Measurements from ENCODE around the gene PROX1.

Gene PROX1

DNA sequence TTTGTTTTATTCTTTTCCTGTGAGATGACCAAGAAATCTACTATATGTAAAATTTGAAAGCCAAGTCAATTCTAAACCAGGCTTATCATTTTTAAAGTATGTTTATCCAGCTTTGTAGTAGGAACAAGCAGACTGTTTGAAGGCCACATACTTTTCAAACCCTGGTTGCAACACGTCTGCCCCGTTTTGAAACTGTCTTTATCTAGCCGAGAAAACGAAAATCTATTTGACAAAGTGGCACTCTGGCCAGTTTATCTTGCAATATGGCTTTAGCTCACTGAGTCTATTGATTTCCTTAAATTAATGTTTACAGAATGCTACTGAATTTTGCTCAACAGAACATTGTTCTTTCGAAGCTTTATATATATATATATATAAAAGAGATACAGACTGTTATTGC lies 39.7 kb downstream of the PROX1 start:
- DNase-seq = no peak

DNA sequence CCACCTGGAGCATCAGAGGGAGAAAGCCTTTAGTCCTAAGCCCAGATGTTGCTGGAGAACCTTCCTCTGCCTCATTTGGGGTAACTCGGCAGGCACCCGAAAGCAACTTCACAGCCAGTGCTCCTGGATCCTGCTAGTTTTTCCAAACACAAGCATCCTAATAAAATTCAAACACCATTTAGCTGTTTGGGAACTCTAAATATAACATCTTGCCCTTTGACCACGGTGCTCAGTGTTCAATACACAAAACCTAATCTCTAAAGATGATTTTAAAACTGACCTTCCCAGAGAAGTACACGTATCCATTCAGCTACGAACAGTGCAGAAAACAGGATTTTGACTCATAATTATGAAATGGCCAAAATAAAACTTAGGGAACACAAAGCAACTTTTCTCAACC lies 40.3 kb downstream of the PROX1 start:
- no peak for DNase-seq

DNA sequence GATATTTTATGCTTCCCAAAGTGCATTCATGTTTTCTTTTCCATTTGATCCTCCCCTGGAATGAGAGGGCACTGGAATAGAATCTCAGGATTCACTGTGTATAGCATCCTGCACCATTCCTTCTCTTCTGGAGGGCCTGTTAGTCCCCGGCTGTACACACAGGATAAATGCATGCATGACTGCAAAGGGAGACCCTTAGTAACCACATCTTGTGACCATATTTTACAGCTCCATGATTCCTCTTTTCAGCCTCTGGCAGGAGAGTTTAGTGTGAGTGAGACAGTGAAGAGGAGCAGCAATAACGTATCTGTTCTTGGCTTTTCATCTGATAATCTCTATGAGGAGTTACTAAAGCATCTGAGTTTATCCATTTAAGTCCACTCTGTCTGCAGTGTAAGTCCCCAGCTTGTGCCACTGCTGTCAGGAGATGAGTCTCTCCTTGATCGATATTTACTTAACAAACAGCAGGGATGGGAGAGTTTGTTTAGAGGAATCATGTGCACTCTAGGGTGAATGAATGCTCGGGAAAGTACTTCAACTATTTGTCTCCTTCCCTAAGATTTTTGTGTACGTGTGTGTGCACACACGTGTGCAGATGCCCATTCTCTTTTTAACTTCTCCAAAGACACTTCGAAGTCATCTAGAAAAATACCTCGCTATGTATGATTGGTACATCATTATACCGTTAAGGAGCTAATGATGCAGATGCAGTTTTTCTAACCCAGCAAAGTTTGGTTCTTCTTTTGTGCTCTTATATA lies 41.1 kb downstream of the PROX1 start:
- no peak for DNase-seq

DNA sequence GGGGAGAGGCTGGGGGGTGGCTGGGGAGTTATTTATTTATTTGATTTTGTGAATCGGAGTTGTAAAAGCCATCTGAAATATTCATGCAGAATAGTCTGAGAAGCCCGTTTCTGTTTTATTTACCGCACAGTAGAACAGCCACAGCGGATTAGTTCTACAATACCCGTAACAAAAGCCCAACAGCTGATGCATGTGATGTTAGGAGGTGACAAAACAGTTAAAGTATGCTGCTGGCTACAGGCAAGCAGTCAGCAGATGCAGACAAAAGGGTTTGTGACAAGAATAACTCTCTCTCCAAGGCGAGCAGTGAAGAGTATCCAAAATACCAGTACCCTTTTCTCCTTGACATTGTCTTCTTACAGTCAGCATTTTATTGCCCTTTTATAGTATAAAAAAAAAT lies 42.0 kb downstream of the PROX1 start:
- DNase-seq = peak; percentile 38

DNA sequence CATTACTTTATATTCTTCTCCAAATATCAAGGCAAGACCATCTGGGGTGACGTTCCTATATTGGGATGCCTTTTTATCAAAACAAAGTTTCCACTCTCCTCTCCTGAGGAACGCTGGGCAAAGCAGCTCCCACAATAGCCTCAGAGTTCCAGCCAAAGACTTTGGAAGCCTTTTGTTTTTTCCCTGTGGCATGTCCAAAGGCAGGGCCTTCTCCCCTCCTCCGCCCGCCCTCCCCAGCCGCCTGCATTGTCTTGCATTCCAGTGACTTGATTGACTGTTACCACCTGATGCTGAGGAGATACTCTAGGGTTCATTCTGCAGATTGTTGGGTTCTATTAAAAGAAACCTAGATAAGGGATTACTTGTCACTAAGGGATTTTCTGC lies 43.5 kb downstream of the PROX1 start:
- no peak for DNase-seq

DNA sequence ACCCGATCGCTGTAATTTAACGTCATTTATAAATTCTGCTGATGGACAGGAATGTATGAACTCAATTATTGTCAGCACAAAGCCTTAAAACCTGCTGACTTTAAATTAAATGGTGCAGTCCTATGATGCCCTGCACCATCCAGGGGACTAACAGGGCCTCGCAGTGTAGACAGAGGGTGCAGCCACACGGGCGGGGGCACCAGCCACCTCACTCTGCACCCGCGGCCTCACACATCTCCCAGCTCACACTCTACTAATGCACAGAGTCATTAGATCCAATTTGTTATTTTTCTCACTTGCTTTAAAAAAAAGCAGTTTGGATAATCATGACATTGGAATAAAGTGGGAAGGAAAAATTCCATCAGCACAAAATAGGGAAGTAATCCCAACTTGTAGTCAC lies 49.7 kb downstream of the PROX1 start:
- no peak for DNase-seq

DNA sequence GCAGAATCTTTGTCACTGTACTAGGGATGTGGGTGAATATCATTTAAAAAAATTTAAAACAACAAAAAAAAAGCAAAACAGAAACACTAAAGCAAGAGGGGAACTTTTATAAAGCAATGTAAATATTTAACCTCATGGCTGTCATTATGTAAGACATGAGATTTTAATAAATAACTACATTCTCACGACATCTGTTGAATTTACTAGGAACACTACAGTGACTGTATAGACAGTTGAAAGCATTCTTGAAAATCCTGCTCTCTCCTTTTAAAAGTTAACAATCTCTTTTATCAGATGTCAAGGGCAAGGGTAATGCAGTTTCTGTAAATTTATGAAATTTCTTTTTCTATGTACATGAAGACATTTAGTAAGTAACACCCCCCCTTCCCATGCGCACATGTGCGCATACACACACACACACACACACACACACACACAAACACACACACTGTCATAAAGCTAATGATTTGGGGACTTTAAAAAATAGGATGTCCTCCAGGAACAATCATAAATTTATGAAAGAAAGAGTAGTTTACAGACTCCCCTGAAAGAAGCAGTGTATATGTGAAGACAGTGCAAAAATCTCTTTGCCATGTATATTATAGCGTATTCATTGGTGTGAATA lies 51.7 kb downstream of the PROX1 start:
- no peak for DNase-seq

DNA sequence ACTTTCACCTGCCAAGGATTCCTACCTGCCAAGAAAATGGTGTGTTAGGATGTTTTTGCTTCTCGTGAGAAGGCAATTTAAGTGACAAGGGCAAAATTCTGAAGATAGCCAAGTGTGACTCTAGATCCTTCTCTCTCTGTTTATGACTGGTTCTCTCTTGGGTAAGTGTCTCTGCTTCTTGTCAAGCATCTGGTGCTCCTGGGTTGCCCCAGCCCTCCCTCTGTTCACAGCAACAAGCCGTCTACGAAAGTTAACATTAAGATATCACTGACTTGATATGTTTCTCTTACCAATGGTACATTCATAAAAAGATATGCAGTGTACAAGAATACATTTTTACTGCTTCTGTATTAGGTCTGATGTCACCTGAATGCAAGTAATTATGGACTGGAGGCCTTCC lies 55.4 kb downstream of the PROX1 start:
- no peak for DNase-seq

DNA sequence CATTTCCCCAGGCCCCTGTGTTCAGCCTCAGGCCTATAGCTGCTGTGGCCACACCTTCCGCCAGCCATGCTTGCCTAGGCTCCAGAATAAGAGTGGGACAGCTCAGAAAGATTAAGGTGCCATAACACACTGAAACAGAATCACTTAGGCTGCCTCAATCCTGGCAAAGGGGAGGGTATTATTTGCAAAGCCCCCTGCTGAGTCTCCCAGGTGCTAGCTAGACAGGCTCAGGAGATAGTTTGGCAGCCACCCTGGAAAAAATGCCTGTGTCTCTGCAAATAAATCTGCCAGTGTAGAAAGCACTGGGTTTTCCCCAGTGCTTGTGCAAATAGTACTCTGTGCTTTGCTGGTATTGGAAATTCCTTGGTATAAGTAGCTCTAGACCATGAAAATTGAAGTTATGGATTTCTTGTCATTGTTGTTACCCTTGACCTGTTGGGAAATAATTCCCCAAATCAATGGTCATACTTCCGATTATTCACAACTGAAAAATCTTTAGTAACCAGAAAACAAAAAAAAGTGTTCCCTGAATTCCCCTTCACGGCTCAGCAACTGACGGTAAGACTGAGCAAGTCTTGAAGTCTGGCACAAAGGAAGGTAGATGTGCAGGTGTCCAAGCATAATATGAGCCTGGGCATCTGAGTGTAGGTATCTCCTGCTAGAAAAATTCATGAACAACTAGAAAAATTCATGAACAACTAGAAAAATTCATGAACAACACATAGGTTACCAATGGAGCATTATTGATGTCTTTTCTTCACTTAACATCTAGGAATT lies 56.9 kb downstream of the PROX1 start:
- no peak for DNase-seq

DNA sequence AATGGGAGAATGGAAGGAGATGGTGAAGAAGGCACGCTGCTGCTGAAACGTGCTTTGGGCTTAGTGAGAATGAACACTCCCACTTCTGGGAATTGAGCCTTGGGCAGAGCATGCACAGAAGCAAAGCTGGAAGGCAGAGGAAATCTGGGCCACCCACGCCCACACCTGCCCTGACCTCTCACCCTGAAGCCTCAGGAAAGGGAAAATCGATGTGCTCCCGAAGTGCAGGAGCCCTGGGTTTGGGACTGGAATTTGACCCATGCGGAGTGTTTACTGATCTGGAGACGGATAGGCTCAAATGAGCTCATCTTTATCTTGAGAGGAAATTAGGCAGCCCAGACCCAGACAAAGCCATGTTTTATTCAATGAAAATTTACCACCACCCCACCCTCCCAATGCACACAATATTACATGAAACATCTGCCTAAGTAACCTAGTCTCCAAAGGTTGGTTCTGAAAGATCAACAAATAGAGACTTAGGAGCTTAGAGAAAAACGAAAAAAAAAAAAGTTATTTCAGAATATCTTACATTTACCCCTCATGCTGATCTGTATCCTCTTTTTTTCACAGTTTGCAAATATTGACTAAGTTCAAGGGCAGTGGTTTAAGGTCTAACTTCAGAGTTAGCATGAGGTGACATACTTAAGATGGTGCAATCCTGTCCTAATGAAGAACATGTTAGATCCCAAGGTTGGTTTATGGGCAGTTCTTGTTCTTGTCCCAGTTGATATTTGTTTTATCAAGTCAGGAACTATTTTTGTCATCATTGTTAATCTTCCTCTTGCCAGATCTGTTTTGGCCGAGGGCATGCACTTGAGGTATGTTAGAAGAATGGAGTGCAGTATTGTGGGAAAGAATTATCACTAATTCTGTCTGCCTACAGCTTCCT lies 63.0 kb downstream of the PROX1 start:
- no peak for DNase-seq

DNA sequence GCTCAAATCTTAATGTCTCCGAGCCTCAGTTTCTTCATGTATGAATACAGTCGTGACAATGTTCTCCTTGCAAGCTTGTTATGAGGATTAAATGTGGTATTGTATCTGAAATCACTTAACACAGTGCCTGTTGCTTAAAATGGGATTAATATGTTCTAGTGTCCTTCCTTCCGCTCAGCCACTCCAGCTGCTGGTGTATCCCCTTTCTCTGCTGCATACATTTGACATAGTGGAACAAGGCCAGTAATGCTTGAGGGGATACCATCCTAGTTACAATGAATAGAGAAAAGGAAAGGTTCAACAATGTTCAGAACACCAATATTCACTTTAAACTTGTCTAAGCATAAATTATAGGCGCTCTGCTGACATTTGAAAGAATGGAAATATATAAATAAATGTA lies 64.0 kb downstream of the PROX1 start:
- DNase-seq = no peak

DNA sequence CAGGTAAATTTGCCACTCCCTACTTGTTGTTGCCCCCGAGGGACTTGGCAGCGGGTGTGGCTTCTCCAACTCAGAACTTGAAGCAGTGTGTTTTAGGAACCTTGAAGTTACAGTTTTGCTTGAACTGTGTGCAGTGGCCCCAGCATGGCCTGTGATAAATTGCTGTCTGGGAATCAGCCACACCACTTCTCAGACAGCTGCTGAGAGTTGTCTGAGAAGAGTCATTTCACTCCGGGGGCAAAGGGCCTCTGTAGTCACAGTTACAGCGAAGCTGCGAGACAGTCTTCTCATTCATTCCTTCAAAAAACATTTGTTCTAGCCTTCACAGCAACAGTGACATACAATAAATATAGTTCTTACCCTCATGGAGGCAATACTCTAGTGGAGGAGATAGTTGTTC lies 70.3 kb downstream of the PROX1 start:
- no peak for DNase-seq

DNA sequence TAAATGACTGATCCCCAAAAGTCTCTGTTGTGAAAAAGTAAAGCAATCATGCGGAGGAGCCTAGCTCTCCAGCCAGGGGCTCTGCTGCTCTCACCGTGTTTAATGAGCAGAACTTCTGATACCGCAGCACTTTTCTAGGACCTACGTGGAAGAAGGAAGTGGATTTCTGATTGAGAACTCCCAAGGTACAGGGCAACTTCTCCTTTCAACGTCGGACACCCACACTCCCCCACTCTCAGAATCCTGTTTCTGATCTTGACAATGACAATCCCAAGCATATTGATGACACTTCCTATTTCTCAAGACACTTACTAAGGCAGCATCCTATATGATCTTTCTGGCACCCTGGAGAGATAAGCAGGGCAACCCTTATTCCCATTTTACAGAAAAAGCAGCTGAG lies 78.4 kb downstream of the PROX1 start:
- DNase-seq = no peak

DNA sequence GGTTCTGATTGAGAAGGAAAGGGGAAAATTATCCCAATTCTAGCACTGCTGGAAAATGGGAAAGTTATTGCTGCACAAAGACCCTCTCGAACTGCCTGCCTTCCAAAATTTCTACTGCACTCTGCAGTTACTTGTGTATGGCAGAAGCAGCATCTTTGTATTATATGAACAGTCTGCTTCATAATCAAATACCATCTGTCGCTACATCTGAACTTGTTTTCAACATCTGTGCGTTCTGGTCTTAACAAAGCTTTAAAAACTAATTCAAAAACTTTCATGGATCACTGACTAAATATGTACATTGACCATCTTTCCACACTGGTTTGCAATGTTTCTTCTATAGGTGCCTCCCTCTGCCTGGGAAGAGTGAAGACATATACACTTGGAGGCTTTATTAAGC lies 79.2 kb downstream of the PROX1 start:
- no peak for DNase-seq

DNA sequence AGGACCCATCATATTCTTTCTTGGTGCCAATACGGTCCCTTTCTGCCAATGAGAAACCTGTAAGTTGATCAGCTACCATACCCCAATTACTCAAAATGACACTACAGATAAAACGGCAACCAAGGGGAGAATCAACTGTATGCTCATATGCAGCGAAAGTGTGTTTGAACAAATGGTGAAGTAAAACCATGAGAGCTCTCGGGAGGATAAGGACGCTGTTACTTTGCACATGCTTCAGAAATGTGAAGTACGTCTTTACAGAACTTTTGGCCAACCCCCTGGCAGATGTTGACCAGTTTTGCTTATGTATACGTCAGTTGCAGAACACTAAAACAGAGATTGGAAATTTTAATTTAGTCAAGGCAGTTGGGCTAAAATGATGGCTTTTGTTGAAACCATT lies 79.6 kb downstream of the PROX1 start:
- DNase-seq = no peak

DNA sequence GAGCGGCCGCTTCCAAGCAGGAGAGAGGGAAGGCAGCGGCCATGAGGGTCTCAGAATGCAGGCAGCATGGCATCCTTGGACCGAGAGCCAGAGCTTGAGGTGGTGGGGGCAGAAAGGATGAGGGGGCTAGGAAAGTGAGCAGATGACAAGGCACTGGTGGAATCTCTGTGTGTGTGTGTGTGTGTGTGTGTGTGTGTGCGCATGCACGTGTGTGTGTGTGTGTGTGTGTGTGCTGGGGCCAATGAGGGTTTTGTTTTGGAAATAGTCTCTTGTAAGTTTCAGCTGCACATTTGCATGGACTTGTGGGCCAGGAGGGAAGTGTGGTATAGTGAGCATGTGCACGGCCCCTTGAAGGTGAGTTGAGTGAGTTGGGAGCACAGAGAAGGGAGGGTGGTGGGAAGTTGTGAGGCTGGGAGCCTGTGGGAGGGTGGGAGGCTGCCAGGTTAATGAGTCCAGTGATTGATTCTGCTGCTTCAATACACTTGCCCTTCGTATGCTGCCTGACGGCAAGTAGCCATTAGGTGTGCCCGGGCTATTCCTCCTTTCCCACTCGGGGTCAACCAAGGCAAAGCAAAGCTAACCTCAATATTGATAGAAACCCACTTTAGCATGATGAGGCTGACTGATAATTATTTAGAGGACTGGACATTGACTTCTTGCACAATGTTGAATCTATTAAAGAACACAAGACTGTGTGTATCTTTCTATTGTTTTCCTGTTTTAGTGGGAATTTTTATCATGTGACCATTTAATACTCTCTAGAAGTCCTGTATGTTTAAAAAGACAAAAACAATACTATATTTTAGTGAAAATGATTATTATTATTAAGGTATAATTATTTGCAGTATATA lies 80.3 kb downstream of the PROX1 start:
- no peak for DNase-seq

DNA sequence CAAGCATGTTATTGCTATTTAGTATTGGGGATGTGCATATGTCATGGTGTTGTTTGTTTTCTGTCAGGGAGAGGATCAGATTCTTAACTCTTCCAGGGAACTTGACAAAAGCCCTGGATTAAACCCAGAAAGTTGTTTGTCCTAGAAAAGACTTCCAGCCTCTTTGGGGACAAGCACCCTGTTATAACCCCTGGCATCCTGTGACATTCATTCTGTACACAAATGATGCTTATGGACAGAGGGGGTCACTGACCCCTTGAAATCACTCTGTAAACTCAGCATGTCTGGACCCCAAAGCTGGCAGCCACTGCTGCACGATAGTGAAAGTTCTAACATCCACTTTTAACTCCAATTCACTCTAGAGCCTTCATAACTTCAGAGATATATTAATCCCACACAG lies 81.2 kb downstream of the PROX1 start:
- no peak for DNase-seq

DNA sequence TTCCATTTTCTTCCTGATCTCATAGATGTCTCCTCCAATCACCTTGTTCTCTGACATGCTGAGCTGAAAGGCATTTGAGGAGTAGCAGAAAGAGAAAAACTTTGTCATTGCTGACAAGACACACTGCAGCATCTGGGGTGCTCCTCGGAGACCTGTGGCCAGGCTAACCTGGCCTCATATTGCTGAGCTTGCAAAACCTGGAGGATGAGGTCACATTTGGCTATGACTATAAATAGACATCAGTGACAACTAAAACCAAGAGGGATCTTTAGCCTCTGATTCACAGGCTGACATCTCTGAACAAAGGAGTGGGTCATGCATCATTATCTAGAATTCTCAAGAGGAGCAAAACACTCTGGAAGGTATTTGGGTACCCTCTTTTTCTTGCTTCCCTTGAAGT lies 83.7 kb downstream of the PROX1 start:
- DNase-seq = no peak

DNA sequence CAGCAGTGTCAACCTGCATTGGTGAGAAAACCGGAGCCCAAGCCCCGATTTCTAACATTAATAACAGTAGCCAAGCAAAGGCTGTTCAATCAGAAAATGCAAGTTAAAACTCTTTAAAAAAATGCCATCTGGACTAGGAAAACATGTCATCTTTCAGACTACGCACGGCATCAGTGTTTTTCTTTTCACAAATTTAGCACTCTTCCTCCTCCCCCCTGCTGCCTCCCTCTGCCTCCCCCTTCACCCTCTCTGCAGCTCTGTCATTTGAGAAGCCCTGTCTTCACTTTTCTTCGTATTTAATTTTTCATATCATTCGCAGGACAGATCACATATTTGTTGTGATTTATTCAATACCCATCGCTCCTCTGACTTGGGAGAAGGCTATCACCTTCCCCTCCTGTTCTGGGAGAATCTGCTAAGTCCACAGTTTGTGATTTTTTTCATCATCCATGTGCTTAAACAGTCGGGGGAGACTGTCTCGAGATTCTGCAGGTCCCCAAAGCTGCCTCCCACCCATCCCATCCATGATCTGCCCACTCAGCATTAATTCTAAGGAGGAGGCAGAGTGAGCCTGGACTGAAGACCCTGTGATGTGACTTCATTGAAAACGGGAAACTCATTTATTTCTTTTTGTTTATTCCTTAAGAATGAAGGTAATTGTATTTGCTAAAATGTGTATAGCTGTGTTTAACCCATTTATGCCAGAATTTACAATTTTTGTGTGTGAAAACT lies 84.8 kb downstream of the PROX1 start:
- DNase-seq = no peak

DNA sequence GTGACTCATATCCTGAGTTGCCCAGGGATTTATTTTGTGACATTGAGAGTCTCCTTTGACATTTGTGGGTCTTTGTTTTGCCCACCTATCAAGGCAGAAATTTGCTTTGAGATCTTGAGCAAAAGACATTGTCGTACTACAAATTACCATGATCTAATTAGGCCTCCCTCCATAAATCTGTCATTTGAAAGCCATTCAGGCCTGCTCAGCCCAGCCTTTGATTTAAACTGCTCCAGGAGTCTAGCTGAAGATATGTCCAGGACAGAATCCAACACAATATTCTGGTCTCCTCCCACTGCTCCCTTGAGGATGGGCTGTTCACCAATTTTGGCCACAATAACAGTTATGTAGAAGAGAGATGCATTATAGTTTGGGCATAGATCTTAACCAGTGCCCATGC lies 86.7 kb downstream of the PROX1 start:
- DNase-seq = no peak

DNA sequence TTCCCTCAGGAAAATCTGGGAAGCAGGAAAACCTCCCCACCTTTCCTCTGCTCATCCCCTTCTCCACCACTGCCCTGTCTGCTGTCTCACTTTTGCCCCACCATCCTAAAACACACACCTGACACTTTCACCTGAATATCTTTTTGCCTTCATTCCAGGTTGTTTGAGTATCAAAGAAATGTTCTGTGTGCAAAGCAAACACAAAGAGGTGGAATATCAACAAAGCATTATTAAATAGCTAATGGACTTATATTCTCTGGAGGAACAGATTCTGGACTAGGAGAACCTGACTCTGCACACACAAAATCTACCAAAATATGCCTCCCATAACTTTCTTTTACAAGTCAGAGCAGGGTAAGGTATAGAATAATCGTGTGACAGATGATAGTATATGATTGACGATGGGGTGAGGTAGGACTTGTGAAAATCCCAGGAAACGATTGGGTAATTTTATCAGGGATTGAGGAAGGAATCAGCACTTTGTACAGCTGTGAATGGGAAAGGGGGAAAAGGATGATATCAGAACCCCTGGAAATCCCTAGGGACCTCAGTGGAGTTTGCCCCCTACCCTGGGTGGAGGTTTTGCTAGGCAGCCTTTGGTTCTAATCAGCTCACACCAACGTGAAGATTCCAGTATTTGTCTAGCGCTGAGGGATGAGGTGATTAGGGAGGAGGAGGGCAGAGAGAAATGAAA lies 87.7 kb downstream of the PROX1 start:
- DNase-seq = no peak

All from midbrain (tissue), 1 donor.